ENCODE measurements around the gene POLR2L.

DNA sequence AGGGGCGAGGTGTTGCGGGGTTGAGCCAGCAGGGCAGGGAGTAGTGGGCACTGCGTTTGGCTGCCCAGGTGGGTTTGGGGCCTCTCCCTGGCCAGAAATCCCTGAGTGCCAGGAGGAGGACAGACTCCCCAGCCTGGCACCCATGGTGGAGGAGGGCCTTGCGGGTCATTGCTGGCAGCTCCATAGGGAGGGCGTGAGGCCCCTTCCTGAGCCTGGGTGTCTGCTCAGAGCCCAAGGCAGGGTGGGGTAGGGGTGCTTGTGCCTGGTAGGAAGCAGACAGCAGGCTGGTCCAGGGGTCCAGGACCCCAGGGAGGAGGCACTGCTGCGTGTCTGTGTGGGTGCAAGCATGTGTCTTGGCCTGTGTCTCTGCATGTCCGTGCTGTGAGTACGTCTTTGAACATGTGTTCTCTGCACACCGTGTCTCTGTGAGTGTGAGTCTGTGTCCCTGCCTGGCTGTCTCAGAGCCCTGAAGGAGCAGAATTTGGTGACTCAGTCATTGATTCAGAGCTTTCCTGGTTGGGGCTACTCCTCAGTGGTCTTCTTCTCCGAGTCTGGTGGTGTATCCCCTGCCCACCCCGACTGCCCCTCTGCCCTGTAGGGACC, 4.3 kb upstream of the POLR2L start:
- TF ChIP-seq, protein P1, sequence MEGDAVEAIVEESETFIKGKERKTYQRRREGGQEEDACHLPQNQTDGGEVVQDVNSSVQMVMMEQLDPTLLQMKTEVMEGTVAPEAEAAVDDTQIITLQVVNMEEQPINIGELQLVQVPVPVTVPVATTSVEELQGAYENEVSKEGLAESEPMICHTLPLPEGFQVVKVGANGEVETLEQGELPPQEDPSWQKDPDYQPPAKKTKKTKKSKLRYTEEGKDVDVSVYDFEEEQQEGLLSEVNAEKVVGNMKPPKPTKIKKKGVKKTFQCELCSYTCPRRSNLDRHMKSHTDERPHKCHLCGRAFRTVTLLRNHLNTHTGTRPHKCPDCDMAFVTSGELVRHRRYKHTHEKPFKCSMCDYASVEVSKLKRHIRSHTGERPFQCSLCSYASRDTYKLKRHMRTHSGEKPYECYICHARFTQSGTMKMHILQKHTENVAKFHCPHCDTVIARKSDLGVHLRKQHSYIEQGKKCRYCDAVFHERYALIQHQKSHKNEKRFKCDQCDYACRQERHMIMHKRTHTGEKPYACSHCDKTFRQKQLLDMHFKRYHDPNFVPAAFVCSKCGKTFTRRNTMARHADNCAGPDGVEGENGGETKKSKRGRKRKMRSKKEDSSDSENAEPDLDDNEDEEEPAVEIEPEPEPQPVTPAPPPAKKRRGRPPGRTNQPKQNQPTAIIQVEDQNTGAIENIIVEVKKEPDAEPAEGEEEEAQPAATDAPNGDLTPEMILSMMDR (IDR thresholded peaks at IDR 0.05), result no peak
- TF ChIP-seq EZH2 (IDR thresholded peaks at IDR 0.05; ENCODE audit: borderline replicate concordance, insufficient read depth, low read depth, low read length, poor library complexity, severe bottlenecking), result no peak
